Measurements from ENCODE around the gene TCHP.

TCHP gene

DNA sequence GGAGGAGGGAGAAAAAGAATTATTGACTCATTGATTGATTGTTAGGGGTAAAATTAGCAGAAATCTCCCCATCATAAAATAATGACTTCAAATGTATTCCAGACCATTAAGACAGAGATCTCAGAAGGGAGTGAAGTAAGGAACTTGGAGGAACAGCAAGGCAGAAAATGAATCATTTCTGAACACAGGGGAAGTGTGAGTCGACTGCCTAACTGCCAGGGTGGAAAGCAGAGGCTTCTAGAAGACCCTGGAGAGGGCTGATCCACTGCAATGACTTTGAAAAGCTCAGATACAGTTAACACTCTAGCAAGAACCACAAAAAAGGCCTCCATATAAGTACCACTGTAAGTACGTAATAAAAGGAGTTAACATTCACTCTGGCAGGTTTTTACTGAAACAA is 29.4 kb upstream of the TCHP start:
- H3K4me3 ChIP-seq (ENCODE audit: insufficient read depth, low read length, poor library complexity, severe bottlenecking) = no peak overlapping the region
- TF ChIP-seq EZH2phosphoT487 (conservative IDR thresholded peaks at IDR 0.05; ENCODE audit: low read length) = no peak
- TF ChIP-seq, protein P1, sequence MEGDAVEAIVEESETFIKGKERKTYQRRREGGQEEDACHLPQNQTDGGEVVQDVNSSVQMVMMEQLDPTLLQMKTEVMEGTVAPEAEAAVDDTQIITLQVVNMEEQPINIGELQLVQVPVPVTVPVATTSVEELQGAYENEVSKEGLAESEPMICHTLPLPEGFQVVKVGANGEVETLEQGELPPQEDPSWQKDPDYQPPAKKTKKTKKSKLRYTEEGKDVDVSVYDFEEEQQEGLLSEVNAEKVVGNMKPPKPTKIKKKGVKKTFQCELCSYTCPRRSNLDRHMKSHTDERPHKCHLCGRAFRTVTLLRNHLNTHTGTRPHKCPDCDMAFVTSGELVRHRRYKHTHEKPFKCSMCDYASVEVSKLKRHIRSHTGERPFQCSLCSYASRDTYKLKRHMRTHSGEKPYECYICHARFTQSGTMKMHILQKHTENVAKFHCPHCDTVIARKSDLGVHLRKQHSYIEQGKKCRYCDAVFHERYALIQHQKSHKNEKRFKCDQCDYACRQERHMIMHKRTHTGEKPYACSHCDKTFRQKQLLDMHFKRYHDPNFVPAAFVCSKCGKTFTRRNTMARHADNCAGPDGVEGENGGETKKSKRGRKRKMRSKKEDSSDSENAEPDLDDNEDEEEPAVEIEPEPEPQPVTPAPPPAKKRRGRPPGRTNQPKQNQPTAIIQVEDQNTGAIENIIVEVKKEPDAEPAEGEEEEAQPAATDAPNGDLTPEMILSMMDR (IDR thresholded peaks at IDR 0.05; ENCODE audit: insufficient read depth, low read length, poor library complexity, severe bottlenecking) = no peak
- no peak overlapping the region for H2AFZ ChIP-seq (ENCODE audit: low read depth, low read length, severe bottlenecking)
- H3F3A ChIP-seq (ENCODE audit: insufficient read depth) = no peaks in the 10 kb centered on the region
- H3K9me3 ChIP-seq (ENCODE audit: insufficient read depth, low read length) = no peaks in the 10 kb centered on the region
- no peaks in the 10 kb centered on the region for H4K20me1 ChIP-seq (ENCODE audit: low read depth, low read length)
- no peaks in the 10 kb centered on the region for H3K9me2 ChIP-seq (replicated peaks; ENCODE audit: insufficient read depth, low read length)
- no peak overlapping the region for H3K4me2 ChIP-seq (ENCODE audit: low read depth, low read length, poor library complexity, severe bottlenecking)
- H3K79me2 ChIP-seq (ENCODE audit: insufficient read depth, low read length) = no peaks in the 10 kb centered on the region
- no peaks in the 10 kb centered on the region for H3K27me3 ChIP-seq (ENCODE audit: low read length)
- no peaks in the 10 kb centered on the region for H3K36me3 ChIP-seq (ENCODE audit: low read length)
- H3K27ac ChIP-seq (ENCODE audit: low read depth, low read length) = no peak overlapping the region
- H3K9ac ChIP-seq (ENCODE audit: low read length) = no peak overlapping the region

GRCh38 chr12:109871668-109872314 is 28.3 kb upstream of the TCHP start:
- no peak overlapping the region for H3K4me2 ChIP-seq (ENCODE audit: low read depth, low read length, poor library complexity, severe bottlenecking)
- H3K36me3 ChIP-seq (ENCODE audit: low read length) = no peaks in the 10 kb centered on the region
- no peak overlapping the region for H3K4me3 ChIP-seq (ENCODE audit: insufficient read depth, low read length, poor library complexity, severe bottlenecking)
- no peak overlapping the region for H2AFZ ChIP-seq (ENCODE audit: low read depth, low read length, severe bottlenecking)
- H3F3A ChIP-seq (ENCODE audit: insufficient read depth) = no peaks in the 10 kb centered on the region
- TF ChIP-seq EZH2phosphoT487 (conservative IDR thresholded peaks at IDR 0.05; ENCODE audit: low read length) = no peak
- TF ChIP-seq, protein P1 (IDR thresholded peaks at IDR 0.05; ENCODE audit: insufficient read depth, low read length, poor library complexity, severe bottlenecking) = no peak
- no peak overlapping the region for H3K27ac ChIP-seq (ENCODE audit: low read depth, low read length)
- no peak overlapping the region for H3K9ac ChIP-seq (ENCODE audit: low read length)
- no peaks in the 10 kb centered on the region for H3K27me3 ChIP-seq (ENCODE audit: low read length)
- no peaks in the 10 kb centered on the region for H3K79me2 ChIP-seq (ENCODE audit: insufficient read depth, low read length)
- no peaks in the 10 kb centered on the region for H4K20me1 ChIP-seq (ENCODE audit: low read depth, low read length)
- H3K9me2 ChIP-seq (replicated peaks; ENCODE audit: insufficient read depth, low read length) = no peaks in the 10 kb centered on the region
- no peaks in the 10 kb centered on the region for H3K9me3 ChIP-seq (ENCODE audit: insufficient read depth, low read length)

GRCh38 chr12:109873653-109874052 is 26.4 kb upstream of the TCHP start:
- Histone ChIP-seq H3K79me2 (ENCODE audit: insufficient read depth, low read length) (no peaks in the 10 kb centered on the region), H4K20me1 (ENCODE audit: low read depth, low read length) (no peaks in the 10 kb centered on the region), H3K9me2 (replicated peaks; ENCODE audit: insufficient read depth, low read length) (no peaks in the 10 kb centered on the region), H3K4me3 (ENCODE audit: insufficient read depth, low read length, poor library complexity, severe bottlenecking) (no peak overlapping the region), H3K27ac (ENCODE audit: low read depth, low read length) (no peak overlapping the region), H3K9ac (ENCODE audit: low read length) (no peak overlapping the region), H3K9me3 (ENCODE audit: insufficient read depth, low read length) (no peaks in the 10 kb centered on the region), H3K36me3 (ENCODE audit: low read length) (no peaks in the 10 kb centered on the region), H2AFZ (ENCODE audit: low read depth, low read length, severe bottlenecking) (no peak overlapping the region), H3K27me3 (ENCODE audit: low read length) (no peaks in the 10 kb centered on the region), H3F3A (ENCODE audit: insufficient read depth) (no peaks in the 10 kb centered on the region), H3K4me2 (ENCODE audit: low read depth, low read length, poor library complexity, severe bottlenecking) (no peak overlapping the region)
- TF ChIP-seq, protein P1 (IDR thresholded peaks at IDR 0.05; ENCODE audit: insufficient read depth, low read length, poor library complexity, severe bottlenecking) = no peak
- TF ChIP-seq EZH2phosphoT487 (conservative IDR thresholded peaks at IDR 0.05; ENCODE audit: low read length) = no peak
